Measurements from ENCODE around the gene PAK6.

PAK6 gene

DNA sequence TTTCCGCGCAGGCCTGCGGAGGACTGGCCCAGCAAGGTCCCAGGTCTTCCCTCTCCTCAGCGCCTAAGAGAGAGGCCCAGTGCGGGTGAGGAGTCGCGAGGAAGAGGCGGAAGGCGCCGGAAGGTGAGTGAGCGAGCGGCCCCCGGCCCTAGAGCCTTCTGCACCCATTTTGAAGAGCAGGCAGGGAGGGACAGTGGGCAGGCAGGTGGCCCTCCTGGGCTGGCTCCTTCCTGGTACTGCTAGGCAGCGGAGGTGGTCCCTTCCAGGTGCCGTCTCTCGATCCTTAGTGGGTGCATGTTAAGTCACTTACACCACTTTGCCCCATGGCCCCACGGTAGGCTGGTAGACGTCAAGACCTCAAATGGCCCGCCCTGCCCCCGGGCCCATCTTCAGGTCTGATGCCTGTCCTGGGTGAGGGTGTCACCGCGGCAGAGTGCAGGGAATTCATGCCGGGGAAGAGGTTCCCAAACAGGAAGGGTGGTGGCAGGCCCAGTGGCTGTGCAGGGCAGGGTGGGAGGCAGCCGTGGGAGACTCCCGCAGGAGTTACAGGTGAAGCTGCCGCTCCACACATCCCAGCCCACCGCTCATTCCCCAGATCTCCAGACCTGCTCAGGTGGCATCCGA, 14.4 kb downstream of the PAK6 start:
- in situ Hi-C loops (cut with HindIII; ENCODE audit: low sequenced_read_pairs): no loop called here
- no peak for DNase-seq (ENCODE audit: low read depth, low spot score)
- peak overlapping the region; percentile 30 for H3K4me3 ChIP-seq (ENCODE audit: low read depth, low read length)
- TF ChIP-seq, protein P1, sequence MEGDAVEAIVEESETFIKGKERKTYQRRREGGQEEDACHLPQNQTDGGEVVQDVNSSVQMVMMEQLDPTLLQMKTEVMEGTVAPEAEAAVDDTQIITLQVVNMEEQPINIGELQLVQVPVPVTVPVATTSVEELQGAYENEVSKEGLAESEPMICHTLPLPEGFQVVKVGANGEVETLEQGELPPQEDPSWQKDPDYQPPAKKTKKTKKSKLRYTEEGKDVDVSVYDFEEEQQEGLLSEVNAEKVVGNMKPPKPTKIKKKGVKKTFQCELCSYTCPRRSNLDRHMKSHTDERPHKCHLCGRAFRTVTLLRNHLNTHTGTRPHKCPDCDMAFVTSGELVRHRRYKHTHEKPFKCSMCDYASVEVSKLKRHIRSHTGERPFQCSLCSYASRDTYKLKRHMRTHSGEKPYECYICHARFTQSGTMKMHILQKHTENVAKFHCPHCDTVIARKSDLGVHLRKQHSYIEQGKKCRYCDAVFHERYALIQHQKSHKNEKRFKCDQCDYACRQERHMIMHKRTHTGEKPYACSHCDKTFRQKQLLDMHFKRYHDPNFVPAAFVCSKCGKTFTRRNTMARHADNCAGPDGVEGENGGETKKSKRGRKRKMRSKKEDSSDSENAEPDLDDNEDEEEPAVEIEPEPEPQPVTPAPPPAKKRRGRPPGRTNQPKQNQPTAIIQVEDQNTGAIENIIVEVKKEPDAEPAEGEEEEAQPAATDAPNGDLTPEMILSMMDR (IDR thresholded peaks at IDR 0.05; ENCODE audit: low read depth, low read length): no peak

DNA sequence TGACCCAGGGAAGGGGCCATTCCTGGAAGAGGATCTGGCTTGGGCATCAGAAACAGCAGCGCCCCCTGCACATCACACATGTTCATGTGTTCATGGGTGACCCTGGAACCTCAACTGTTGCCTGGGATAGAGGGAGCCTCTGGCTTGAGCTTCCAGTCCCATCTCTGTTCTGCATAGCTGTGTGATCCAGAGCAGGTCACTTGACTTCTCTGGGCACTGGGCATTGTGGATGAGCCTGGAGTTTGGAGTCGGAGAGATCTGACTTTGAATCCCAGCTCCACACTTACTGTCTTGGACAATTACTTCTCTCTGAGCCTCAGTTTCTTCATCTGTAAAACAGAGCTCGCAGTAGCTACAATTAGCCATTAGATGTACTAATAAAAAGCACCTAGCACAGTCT, 15.6 kb downstream of the PAK6 start:
- TF ChIP-seq, protein P1 (IDR thresholded peaks at IDR 0.05; ENCODE audit: low read depth, low read length): no peak
- no peak overlapping the region for H3K4me3 ChIP-seq (ENCODE audit: low read depth, low read length)
- in situ Hi-C loops (cut with HindIII; ENCODE audit: low sequenced_read_pairs): no loop called here
- no peak for DNase-seq (ENCODE audit: low read depth, low spot score)

DNA sequence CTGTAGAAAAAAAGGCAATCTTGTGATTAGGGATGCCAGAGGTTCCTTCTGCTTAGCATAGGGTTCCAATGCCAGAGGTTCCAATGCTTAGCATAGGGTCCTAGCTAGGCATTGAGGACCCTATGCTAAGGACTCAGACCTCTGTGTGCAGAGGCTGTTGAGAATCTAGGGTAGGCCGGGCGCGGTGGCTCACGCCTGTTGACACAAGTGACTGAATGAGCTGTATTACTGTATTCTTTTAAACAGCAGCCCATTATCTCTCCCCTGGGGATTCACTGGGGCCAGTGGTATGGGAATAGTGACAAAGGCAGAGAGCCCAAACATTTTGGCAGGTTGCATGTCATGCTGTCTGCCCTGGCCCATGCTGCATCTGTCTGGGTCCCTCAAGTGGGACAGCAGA, 16.2 kb downstream of the PAK6 start:
- no peak overlapping the region for H3K4me3 ChIP-seq (ENCODE audit: low read depth, low read length)
- no peak for DNase-seq (ENCODE audit: low read depth, low spot score)
- in situ Hi-C loops (cut with HindIII; ENCODE audit: low sequenced_read_pairs): no loop called here
- TF ChIP-seq, protein P1 (IDR thresholded peaks at IDR 0.05; ENCODE audit: low read depth, low read length): no peak

DNA sequence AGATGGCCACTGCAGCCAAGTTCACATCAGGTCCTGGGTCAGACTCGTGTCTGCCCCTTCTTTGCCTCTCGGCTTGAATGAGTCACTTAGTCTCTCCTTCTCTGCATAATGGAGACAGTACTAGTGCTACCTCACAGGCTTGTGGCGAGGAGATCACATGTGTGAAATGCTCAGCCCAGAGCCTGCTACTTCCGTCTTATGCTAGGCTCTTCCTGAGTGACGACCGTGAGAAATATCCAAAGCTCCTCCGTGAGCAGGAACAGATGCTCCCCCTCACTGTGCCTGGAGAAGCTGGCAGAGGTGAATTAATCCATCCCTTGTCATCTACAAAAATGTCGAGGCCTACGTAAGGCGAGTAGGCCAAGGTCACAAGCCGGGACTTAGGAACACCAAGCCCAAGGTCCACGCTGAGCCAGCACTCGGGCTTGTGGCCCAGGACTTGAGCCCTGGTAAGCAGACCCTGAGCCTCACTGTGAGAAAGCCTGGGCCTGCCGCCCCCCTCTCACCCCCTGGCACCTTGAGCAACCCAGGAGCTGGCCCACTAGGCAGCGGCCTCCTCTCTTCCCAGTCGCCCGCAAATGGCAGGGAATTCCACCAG, 17.9 kb downstream of the PAK6 start:
- TF ChIP-seq, protein P1 (IDR thresholded peaks at IDR 0.05; ENCODE audit: low read depth, low read length): no peak
- no peak overlapping the region for H3K4me3 ChIP-seq (ENCODE audit: low read depth, low read length)
- peak; percentile 56 for DNase-seq (ENCODE audit: low read depth, low spot score)
- in situ Hi-C loops (cut with HindIII; ENCODE audit: low sequenced_read_pairs): no loop called here

DNA sequence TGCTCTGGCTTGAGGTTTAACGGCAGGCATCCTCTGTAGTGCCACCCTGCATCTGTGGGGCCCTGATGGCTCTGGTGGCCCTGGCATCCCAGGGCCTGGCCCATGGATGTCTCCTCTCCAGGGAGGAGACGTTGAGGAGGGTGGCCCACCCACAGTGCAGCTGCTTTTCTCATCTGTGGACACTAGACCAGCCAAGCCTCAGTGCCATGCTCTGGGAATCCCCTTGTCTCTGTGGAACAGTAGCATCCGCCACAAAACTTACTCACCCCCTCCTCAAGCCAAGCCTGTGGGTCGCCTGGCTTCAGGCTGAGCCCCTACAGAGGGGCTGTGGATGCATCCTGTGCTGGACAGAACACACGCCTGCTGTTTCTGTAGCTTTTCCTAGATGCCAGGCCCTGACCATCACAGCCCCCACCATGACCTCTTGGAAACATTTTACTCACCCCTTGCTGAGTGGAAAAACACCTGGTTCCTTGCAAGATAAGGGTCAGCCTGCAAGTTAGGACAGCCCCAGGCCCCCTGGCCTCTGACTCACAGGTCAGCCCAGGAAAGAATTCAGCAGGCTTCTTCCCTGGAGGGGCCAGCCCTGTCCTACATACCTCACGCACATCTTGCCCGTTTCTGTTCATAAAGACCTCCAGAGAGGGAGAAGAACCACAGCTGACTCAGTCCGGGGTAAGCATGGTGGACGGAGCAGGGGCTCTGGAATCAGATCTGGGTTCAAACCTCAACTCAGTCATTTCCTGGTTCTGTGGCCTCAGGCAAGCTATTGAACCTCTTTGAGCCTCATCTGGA, 19.0 kb downstream of the PAK6 start:
- peak; percentile 43 for DNase-seq (ENCODE audit: low read depth, low spot score)
- TF ChIP-seq, protein P1 (IDR thresholded peaks at IDR 0.05; ENCODE audit: low read depth, low read length): no peak
- in situ Hi-C loops (cut with HindIII; ENCODE audit: low sequenced_read_pairs): no loop called here
- H3K4me3 ChIP-seq (ENCODE audit: low read depth, low read length): no peak overlapping the region

DNA sequence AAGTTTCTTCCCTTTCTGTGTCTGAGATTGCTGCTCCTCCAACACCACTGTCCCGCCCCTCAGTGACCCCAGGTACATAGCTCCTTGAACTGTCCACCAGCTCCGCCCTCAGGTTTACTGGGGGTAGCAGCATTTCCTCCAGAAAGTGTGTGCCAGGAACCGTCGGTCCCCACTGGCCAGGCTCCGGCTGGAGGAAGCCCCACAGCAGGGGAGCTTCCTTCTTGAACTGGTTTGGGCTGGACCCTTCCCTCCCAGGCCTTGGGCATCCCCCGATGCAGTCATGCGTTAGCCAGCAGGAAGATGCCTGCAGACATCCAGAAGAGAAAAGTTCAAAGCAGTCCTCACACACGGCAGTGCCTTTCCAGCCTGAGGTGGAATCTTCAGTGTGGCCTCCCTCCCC, 19.7 kb downstream of the PAK6 start:
- H3K4me3 ChIP-seq (ENCODE audit: low read depth, low read length): no peak overlapping the region
- DNase-seq (ENCODE audit: low read depth, low spot score): peak; percentile 45
- in situ Hi-C loops (cut with HindIII; ENCODE audit: low sequenced_read_pairs): no loop called here
- TF ChIP-seq, protein P1 (IDR thresholded peaks at IDR 0.05; ENCODE audit: low read depth, low read length): no peak
